Right lobe of liver (tissue), 6 donors: ENCODE data around the gene EHD4. TPM values are rescaled to one million over a fixed set of nuclear protein-coding genes. Genes with fewer than 3 reads are reported as not detected.

ENCODE experiments used
- ATAC-seq, 4 donors: fragments of 200-7000 bp; cut with Tn5 transposase; one replicate each; pipeline ENCODE4 v1.9.1; 2020; ENCODE audit warnings: mild to moderate bottlenecking in 4 of 4, moderate library complexity in 4 of 4
- DNase-seq, 3 donors: peaks; one replicate each; pipeline ENCODE4 v3.0.0-alpha.2; 2020
- H3K27ac ChIP-seq, 3 donors: fragments of 200-600 bp; one replicate each; pipeline ENCODE4 v1.8.0; 2022
- H3K27me3 ChIP-seq, 2 donors: fragments of 200-600 bp; one replicate each; pipeline ENCODE4 v1.8.0; 2022
- H3K36me3 ChIP-seq, 4 donors: fragments of 200-600 bp; sonication (generic) in 1 of 4; one replicate each; pipeline versions ENCODE4 v1.5.1 to v1.8.0; 2017 to 2022; ENCODE audit warnings: control low read depth in 1 of 4
- H3K4me1 ChIP-seq, 4 donors: fragments of 200-600 bp; sonication (generic) in 1 of 4; one replicate each; pipeline versions ENCODE4 v1.5.1 to v1.8.0; 2017 to 2022; ENCODE audit warnings: control low read depth in 1 of 4
- H3K4me3 ChIP-seq, 3 donors: fragments of 200-600 bp; one replicate each; pipeline ENCODE4 v1.8.0; 2022
- H3K9me3 ChIP-seq, 4 donors: fragments of 200-600 bp; sonication (generic) in 1 of 4; one replicate each; pipeline versions ENCODE4 v1.5.1 to v1.8.0; 2017 to 2022; ENCODE audit warnings: control low read depth in 1 of 4
- CTCF ChIP-seq, 4 donors: fragments of 200-600 bp in 3 of 4; fragments of 450-650 bp in 1 of 4; IDR thresholded peaks; one replicate each; pipeline versions ENCODE4 v1.5.1 to v1.8.0; 2016 to 2022; ENCODE audit warnings: antibody characterized with exemption in 4 of 4, mild to moderate bottlenecking in 2 of 4
- POLR2A ChIP-seq: fragments of 450-650 bp; IDR thresholded peaks from one replicate; pipeline ENCODE4 v1.6.1; 2017; ENCODE audit warnings: antibody characterized with exemption, mild to moderate bottlenecking
- WGBS: methylation state at CpG from one replicate; pipeline ENCODE4 v1.1.6; 2018; ENCODE audit warnings: low coverage, low lambda C conversion rate; ENCODE audit not compliant: insufficient coverage; ENCODE audit errors: missing lambda C conversion rate; 5-methylcytosine and 5-hydroxymethylcytosine counted together
- intact Hi-C, 2 donors: fragments of 100-400 bp; cut with DNase I; formaldehyde crosslinking; loops; one replicate each; pipeline versions ENCODE4 v1.11.2 to v1.14.1; 2022
- total RNA-seq, 6 experiments: library from RNA; depleted of rRNA in 2 of 6; stranded (reverse); fragments of >200 nt in 2 of 6; fragmentation: NEBNext Ultra II Directional in 3 of 6; extraction: Animal tissue kit (Norgen Biotek cat#: 25700) in 3 of 6; gene quantifications; one replicate each; pipeline versions ENCODE4 v1.1.0 to v1.2.4, GENCODE V29; 2016 to 2023
- donor health status: DM: no; HTN: yes; CAD: no.
- donor health status: DM: no; HTN: no; CAD: no.
- donor health status: DM: no; HTN: no; CAD: no.
- donor health status: DM: no; HTN: yes; CAD: no.
- donor health status: DM: no; HTN: yes; CAD: no.

The EHD4 gene
- total RNA-seq, 6 experiments from 2014 or later = 4.7 to 21.5 (median 11.1) TPM

GRCh38 chr15:41868321-41868720 lies 104.0 kb downstream of the EHD4 start:
- Histone ChIP-seq H3K27ac (no peak overlapping the region), H3K36me3 (no peaks in the 10 kb centered on the region), H3K4me1 (peaks cover 0 to 23% (median 3%) of the 10 kb centered on the region in 4 donors), H3K27me3 (no peaks in the 10 kb centered on the region), H3K4me3 (no peak overlapping the region), H3K9me3 (no peaks in the 10 kb centered on the region)
- DNase-seq (no peak), ATAC-seq (no peak)
- 100% methylated on average over 2 of the region's 15 CpGs for WGBS
- intact Hi-C loops = no loop called here
- TF ChIP-seq POLR2A (no peak), CTCF (IDR thresholded peaks at IDR 0.05) (no peak)

- no peak for ATAC-seq
- Histone ChIP-seq H3K36me3 (no peaks in the 10 kb centered on the region), H3K27ac (no peak overlapping the region), H3K27me3 (no peaks in the 10 kb centered on the region), H3K9me3 (no peaks in the 10 kb centered on the region), H3K4me1 (peaks cover 0 to 23% (median 3%) of the 10 kb centered on the region in 4 donors), H3K4me3 (no peak overlapping the region)
- TF ChIP-seq CTCF (IDR thresholded peaks at IDR 0.05) (no peak), POLR2A (no peak)
- intact Hi-C loops = no loop called here
- WGBS = 71% methylated on average over 1 of the region's 25 CpGs
- DNase-seq = no peak
Measured at GRCh38 chr15:41866872-41867579, 105.3 kb downstream of the EHD4 start.

- TF ChIP-seq CTCF (IDR thresholded peaks at IDR 0.05) (no peak), POLR2A (no peak)
- Histone ChIP-seq H3K27me3 (no peaks in the 10 kb centered on the region), H3K27ac (no peak overlapping the region), H3K4me3 (no peak overlapping the region), H3K9me3 (no peaks in the 10 kb centered on the region), H3K36me3 (no peaks in the 10 kb centered on the region), H3K4me1 (peaks cover 0 to 23% (median 3%) of the 10 kb centered on the region in 4 donors)
- intact Hi-C loops = no loop called here
- ATAC-seq (peak; percentile 8 to 62 (median 50)), DNase-seq (no peak)
- WGBS = no CpG with 5 or more reads among the region's 8 CpGs
Measured at GRCh38 chr15:41866263-41866703, 106.1 kb downstream of the EHD4 start.

- Histone ChIP-seq H3K36me3 (no peaks in the 10 kb centered on the region), H3K9me3 (no peaks in the 10 kb centered on the region), H3K4me1 (peaks cover 0 to 16% (median 0%) of the 10 kb centered on the region in 4 donors), H3K27me3 (no peaks in the 10 kb centered on the region), H3K27ac (no peak overlapping the region), H3K4me3 (no peak overlapping the region)
- DNase-seq (no peak), ATAC-seq (no peak)
- 83% methylated on average over 6 of the region's 18 CpGs for WGBS
- intact Hi-C loops = no loop called here
- no peak for TF ChIP-seq CTCF (IDR thresholded peaks at IDR 0.05)
- TF ChIP-seq POLR2A = no peak
Measured at GRCh38 chr15:41865490-41866055, 106.8 kb downstream of the EHD4 start.
